Upper lobe of left lung (tissue), 6 donors: Measurements from ENCODE around the gene GNB3. TPM values are rescaled to one million over a fixed set of nuclear protein-coding genes. Genes with fewer than 3 reads are reported as not detected.

ENCODE experiments used
- ATAC-seq, 2 donors: fragments of 200-7000 bp; cut with Tn5 transposase; one replicate each; pipeline ENCODE4 v1.9.1; 2022; ENCODE audit warnings: mild to moderate bottlenecking in 2 of 2, moderate library complexity in 2 of 2; ENCODE audit not compliant: low FRiP score in 2 of 2
- DNase-seq, 2 donors: peaks; one replicate each; pipeline ENCODE4 v3.0.0-alpha.2; 2019 to 2020
- H3K27ac ChIP-seq, 4 donors: fragments of 200-600 bp; sonication (generic); one replicate each; pipeline ENCODE4 v1.5.1; 2016 to 2019
- H3K27me3 ChIP-seq, 4 donors: fragments of 200-600 bp; sonication (generic); one replicate each; pipeline ENCODE4 v1.5.1; 2017 to 2019
- H3K36me3 ChIP-seq, 4 donors: fragments of 200-600 bp; sonication (generic); one replicate each; pipeline ENCODE4 v1.5.1; 2016 to 2019
- H3K4me1 ChIP-seq, 4 donors: fragments of 200-600 bp; sonication (generic); one replicate each; pipeline ENCODE4 v1.5.1; 2018 to 2019
- H3K4me3 ChIP-seq, 4 donors: fragments of 200-600 bp; sonication (generic); one replicate each; pipeline ENCODE4 v1.5.1; 2017 to 2019; ENCODE audit warnings: mild to moderate bottlenecking in 2 of 4, moderate library complexity in 1 of 4
- H3K9me3 ChIP-seq, 4 donors: fragments of 200-600 bp; sonication (generic); one replicate each; pipeline ENCODE4 v1.5.1; 2018 to 2019
- EP300 ChIP-seq, 4 donors: sonication (generic); formaldehyde crosslinking; IDR thresholded peaks; one replicate each; pipeline ENCODE4 v1.5.1; 2017; ENCODE audit warnings: antibody characterized with exemption in 4 of 4, control low read depth in 2 of 4
- POLR2A ChIP-seq, 4 donors: fragments of 450-650 bp; IDR thresholded peaks; one replicate each; pipeline ENCODE4 v1.5.1; 2016 to 2017; ENCODE audit warnings: antibody characterized with exemption in 4 of 4, mild to moderate bottlenecking in 2 of 4
- POLR2AphosphoS5 ChIP-seq, 2 donors: sonication (generic); formaldehyde crosslinking; IDR thresholded peaks; one replicate each; pipeline ENCODE4 v1.5.1; 2017; ENCODE audit warnings: antibody characterized with exemption in 2 of 2
- WGBS, 2 donors: methylation state at CpG; one replicate each; pipeline ENCODE4 v1.1.5; 2017 to 2018; 5-methylcytosine and 5-hydroxymethylcytosine counted together
- total RNA-seq, 6 donors: library from RNA; depleted of rRNA in 4 of 6; stranded (reverse); fragments of >200 nt in 4 of 6; gene quantifications; one replicate each; pipeline versions ENCODE4 v1.1.0 to v1.2.1, GENCODE V29; 2016 to 2021
- TF ChIP-seq, protein P1 (sequence below), 6 experiments: fragments of 450-650 bp in 4 of 6; fragments of 200-600 bp in 2 of 6; sonication (generic) in 2 of 6; IDR thresholded peaks; one replicate each; pipeline ENCODE4 v1.5.1; 2016 to 2019; ENCODE audit warnings: antibody characterized with exemption in 6 of 6
- donor health status: DM: no; HTN: no; CAD: no; lungs with moderate emphysema.
- donor health status: DM: no; HTN: yes; CAD: no; lungs with severe emphysema.

GNB3 gene
- total RNA-seq, result 1 to 10 TPM in 2 of 6 donors, under 1 TPM in 3, not detected in 1; 0.44 to 1.4 (median 0.86) TPM

DNA sequence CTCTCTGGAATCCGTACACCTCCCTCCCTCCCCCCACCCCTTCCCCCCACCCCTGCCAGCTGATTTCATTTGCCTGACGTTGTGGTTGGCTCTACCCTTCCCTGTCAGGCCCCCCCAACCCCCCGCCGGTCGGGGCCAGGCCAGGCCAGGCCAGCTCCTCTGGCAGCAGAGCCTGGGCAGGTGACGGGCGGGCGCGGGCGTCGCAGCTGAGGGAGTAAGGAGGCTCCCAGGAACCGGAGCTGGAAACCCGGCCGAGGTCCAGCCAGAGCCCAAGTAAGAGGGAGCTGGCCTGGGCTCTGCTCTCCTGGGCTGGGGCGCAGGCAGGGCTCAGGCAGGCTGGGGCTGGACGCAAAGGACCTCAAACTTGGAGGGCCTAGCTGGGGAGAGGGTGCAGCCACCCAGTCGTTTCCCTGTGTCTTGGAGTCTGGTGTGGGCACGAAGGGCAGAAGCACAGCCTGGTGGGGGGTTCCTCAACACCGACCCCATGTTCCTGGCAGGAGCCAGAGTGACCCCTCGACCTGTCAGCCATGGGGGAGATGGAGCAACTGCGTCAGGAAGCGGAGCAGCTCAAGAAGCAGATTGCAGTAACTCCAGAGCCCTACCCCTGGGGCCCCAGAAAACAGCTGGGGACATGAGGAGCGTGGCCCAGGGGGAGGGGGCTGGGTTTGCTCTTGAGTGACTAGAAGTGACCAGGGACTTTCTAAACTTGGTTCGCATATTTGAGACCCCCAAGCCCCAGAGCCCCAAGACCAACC, at the start of gene GNB3:
TSS of gene GNB3 (plus strand) at position 165 of the 755 bp plus-strand sequence. CDS start at position 528, 363 bp downstream.
- H3K4me3 ChIP-seq, result no peak within 1 kb of the TSS
- DNase-seq (peak in 1 of 2 donors; percentile 79), ATAC-seq (no peak)
- H3K27me3 ChIP-seq, result no peaks in the 10 kb centered on the region
- H3K4me1 ChIP-seq, result peaks cover 0 to under 1% (median 0%) of the 10 kb centered on the region in 4 donors
- TF ChIP-seq, protein P1, sequence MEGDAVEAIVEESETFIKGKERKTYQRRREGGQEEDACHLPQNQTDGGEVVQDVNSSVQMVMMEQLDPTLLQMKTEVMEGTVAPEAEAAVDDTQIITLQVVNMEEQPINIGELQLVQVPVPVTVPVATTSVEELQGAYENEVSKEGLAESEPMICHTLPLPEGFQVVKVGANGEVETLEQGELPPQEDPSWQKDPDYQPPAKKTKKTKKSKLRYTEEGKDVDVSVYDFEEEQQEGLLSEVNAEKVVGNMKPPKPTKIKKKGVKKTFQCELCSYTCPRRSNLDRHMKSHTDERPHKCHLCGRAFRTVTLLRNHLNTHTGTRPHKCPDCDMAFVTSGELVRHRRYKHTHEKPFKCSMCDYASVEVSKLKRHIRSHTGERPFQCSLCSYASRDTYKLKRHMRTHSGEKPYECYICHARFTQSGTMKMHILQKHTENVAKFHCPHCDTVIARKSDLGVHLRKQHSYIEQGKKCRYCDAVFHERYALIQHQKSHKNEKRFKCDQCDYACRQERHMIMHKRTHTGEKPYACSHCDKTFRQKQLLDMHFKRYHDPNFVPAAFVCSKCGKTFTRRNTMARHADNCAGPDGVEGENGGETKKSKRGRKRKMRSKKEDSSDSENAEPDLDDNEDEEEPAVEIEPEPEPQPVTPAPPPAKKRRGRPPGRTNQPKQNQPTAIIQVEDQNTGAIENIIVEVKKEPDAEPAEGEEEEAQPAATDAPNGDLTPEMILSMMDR (IDR thresholded peaks at IDR 0.05), result no peak
- TF ChIP-seq POLR2AphosphoS5 (IDR thresholded peaks at IDR 0.05) (no peak), EP300 (IDR thresholded peaks at IDR 0.05) (no peak), POLR2A (IDR thresholded peaks at IDR 0.05) (no peak)
- no peak within 1 kb of the TSS for H3K27ac ChIP-seq
- WGBS, 2 donors, result 57 to 76% methylated on average over 10 to 12 of the region's 24 CpGs
- peaks cover 0 to 17% (median 2%) of the 10 kb centered on the region in 4 donors for H3K36me3 ChIP-seq
- no peaks in the 10 kb centered on the region for H3K9me3 ChIP-seq

DNA sequence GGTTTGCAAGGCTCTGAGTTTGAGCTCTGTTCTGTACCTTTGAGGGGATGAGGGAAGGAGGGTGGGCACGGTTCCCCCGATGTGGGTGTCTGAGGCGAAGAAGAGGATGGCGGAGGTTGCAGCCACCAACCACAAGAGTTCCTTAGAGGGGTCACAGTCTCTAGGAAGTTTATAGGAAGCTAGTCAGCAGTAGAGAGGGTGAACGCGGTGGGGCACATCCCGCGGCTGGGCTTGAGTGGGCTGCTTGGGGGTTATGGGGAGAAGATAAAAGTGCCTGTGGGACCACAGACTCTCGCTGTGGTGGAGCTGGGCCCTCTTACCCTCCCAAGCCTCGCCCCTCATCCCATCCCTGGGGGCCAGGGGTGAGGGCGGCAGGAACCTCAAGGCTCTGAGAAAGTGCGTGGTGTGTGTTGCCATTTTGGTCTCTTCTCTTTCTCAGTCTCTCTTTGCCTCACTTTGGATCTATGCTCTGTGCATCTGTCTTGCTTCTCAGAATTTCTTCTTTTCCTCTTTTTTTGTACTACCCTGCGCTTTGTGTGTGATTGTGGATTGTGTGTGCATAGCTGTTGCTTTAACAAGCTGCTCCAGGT, 48.7 kb upstream of the GNB3 start:
- H3K4me1 ChIP-seq, result peaks cover 9 to 29% (median 22%) of the 10 kb centered on the region in 4 donors
- no peaks in the 10 kb centered on the region for H3K9me3 ChIP-seq
- TF ChIP-seq EP300 (IDR thresholded peaks at IDR 0.05) (no peak), POLR2A (IDR thresholded peaks at IDR 0.05) (no peak)
- WGBS, 2 donors, result 63 to 69% methylated on average over 13 of the region's 13 CpGs
- peak overlapping the region in 2 of 4 donors; percentile 32 to 41 for H3K4me3 ChIP-seq
- peak overlapping the region; percentile 64 to 75 (median 72) for H3K27ac ChIP-seq
- H3K36me3 ChIP-seq, result no peaks in the 10 kb centered on the region
- DNase-seq, result no peak
- no peak for ATAC-seq
- no peaks in the 10 kb centered on the region for H3K27me3 ChIP-seq

DNA sequence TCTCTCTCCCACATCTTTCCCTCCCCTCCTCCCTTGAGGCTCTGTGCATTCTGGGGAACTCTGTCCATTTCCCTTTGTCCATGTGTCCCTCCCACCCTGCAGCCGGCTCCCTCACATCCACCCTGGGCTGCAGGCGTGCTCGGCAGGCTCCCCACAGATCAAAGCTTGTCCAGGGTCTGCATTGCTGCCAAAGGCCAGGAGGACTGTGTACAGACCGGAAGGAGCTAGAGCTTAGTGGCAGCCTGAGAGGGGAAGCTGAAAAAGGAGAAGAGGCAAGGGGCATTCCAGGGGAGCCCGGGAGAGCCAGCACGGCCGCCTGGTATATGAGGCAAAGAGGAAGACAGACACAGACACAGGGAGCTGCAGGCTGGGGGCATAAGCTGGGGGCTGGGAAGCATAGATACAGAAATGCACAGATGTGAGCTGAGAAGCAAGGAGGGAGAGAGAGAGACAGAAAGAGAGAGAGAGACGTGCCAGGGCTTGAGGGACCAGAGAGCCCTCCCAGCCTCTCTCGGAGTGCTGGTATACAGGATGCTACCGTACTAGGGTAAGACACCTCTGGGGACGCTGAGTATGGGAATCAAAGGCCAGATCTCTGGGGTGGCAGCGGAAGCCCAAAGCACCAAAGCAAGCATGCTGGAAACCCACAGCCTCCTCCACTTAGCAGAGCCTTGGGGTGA, 48.1 kb upstream of the GNB3 start:
- Histone ChIP-seq H3K27ac (peak overlapping the region; percentile 64 to 75 (median 72)), H3K4me3 (peak overlapping the region in 2 of 4 donors; percentile 32 to 41)
- TF ChIP-seq POLR2AphosphoS5 (IDR thresholded peaks at IDR 0.05) (peak in 1 of 2 donors; percentile 17), POLR2A (IDR thresholded peaks at IDR 0.05) (peak in 1 of 4 donors; percentile 43), EP300 (IDR thresholded peaks at IDR 0.05) (no peak)
- TF ChIP-seq, protein P1 (IDR thresholded peaks at IDR 0.05), result no peak

DNA sequence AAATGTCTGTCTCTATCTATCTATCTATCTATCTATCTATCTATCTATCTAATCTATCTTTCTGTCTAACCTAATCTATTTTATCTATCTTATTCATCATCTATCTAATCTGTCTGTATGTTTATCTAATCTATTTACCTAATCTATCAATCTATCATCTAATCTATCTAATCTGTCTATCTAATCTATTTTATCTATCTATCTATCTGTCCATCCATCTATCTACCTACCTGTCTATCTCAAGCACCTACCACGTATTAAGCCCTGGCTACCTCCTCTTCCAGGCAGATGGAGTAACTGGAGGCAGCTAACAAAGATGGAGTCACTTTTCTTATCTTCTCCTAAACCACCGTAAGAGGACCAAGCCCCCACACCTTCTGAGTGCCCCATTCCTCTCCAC, 45.6 kb upstream of the GNB3 start:
- no peak overlapping the region for H3K27ac ChIP-seq
- DNase-seq (no peak), ATAC-seq (no peak)
- H3K4me3 ChIP-seq, result no peak overlapping the region
- H3K27me3 ChIP-seq, result no peaks in the 10 kb centered on the region
- peaks cover 9 to 21% (median 14%) of the 10 kb centered on the region in 4 donors for H3K4me1 ChIP-seq
- TF ChIP-seq, protein P1 (IDR thresholded peaks at IDR 0.05), result no peak
- TF ChIP-seq POLR2AphosphoS5 (IDR thresholded peaks at IDR 0.05) (no peak), EP300 (IDR thresholded peaks at IDR 0.05) (no peak), POLR2A (IDR thresholded peaks at IDR 0.05) (no peak)
- H3K9me3 ChIP-seq, result no peaks in the 10 kb centered on the region
- H3K36me3 ChIP-seq, result no peaks in the 10 kb centered on the region
- WGBS, 2 donors, result 78 to 88% methylated on average over 2 of the region's 2 CpGs

More for the DNA sequence above, 48.1 kb upstream of the GNB3 start:
- ATAC-seq (peak; percentile 75 to 80), DNase-seq (peak in 1 of 2 donors; percentile 64)
- 23 to 25% methylated on average over 12 of the region's 12 CpGs for WGBS, 2 donors
- H3K4me1 ChIP-seq, result peaks cover 9 to 29% (median 21%) of the 10 kb centered on the region in 4 donors
- no peaks in the 10 kb centered on the region for H3K27me3 ChIP-seq
- H3K9me3 ChIP-seq, result no peaks in the 10 kb centered on the region
- H3K36me3 ChIP-seq, result no peaks in the 10 kb centered on the region

DNA sequence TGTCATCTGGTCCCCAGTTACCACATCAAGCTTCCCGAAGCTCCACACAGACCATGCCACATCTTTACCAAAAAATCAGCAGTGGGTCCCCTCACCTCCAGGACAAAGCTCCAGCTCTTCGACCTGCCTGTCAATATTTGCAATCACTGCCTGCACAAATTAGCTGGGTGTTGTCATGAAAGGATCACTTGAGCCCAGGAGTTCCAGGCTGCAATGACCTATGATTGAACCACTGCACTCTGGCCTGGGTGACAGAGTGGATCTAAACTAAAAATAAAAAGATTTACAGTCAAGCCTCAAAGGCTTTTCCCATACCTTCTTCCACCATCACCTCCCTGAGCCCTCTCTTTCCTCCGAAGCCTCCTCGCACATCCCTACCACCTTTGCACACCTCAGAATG, 44.1 kb upstream of the GNB3 start:
- Histone ChIP-seq H3K27ac (no peak overlapping the region), H3K36me3 (no peaks in the 10 kb centered on the region), H3K27me3 (no peaks in the 10 kb centered on the region), H3K9me3 (no peaks in the 10 kb centered on the region), H3K4me1 (peaks cover 9 to 19% (median 11%) of the 10 kb centered on the region in 4 donors), H3K4me3 (no peak overlapping the region)
- no peak for TF ChIP-seq POLR2A (IDR thresholded peaks at IDR 0.05)
- TF ChIP-seq EP300 (IDR thresholded peaks at IDR 0.05), result no peak
- no peak for TF ChIP-seq POLR2AphosphoS5 (IDR thresholded peaks at IDR 0.05)
- TF ChIP-seq, protein P1 (IDR thresholded peaks at IDR 0.05), result no peak
- DNase-seq (no peak), ATAC-seq (no peak)
- WGBS, 2 donors, result 84 to 93% methylated on average over 4 of the region's 4 CpGs
